ENCODE results near the gene PPIL6.
"Not testable (repeated sequence)": the region's sequence is repeated elsewhere in the genome, so short reads cannot be mapped to it uniquely, and the experiment has no call there.

PPIL6 gene

DNA sequence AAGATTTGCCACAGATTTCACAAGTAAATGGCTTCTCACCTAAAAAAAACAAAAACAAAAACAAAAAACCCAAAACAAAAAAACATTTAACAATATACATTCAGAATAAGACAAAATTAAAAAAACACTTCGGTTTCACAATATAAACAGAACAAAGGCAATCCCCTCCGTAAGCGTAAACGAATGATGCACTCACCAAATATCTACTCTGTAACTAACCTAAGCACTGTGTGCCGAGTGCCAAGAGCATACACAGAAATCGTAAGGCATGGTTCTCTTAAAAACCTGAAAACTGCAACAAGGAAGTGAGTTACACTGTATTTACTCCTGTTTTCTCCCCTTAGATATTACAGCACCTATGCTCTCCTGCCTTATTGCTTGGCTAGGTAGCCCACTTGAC, 27.3 kb upstream of the PPIL6 start:
- no peak for DNase-seq (ENCODE audit: extremely low read depth in 1 of 2, low read depth in 1 of 2)

DNA sequence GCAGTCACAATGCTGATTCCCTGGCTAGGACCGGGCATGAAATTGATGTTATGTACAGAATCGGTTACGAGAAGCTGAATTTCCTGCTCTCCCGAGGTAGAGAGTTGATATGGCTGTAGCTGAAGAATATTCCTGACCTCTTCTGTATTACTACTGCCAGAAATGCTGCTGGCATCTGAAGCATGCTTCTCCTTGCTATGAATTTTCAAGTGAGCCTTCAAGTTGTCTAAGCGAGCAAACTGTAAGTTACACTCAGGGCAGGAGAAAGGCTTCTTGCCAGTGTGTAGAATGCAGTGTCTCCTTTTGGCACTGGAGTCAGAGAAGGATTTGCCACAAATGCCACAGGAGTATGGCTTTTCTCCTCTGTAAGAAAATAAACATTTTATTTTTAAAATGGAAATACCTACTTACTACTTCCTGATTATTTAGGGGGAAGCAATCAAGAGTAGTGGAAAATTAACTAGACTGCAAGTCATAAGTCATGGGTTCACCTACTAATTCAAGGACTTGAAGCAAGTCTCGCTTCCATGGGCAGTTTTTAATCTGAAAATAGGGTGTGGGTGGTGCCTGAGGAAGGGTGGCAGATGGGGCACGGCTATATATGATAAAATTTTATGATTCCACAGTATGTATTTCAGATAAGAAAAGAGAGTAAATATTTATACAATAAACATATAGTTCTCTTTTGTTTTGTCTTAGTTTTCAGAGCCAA, 25.9 kb upstream of the PPIL6 start:
- no peak for DNase-seq (ENCODE audit: extremely low read depth in 1 of 2, low read depth in 1 of 2)

DNA sequence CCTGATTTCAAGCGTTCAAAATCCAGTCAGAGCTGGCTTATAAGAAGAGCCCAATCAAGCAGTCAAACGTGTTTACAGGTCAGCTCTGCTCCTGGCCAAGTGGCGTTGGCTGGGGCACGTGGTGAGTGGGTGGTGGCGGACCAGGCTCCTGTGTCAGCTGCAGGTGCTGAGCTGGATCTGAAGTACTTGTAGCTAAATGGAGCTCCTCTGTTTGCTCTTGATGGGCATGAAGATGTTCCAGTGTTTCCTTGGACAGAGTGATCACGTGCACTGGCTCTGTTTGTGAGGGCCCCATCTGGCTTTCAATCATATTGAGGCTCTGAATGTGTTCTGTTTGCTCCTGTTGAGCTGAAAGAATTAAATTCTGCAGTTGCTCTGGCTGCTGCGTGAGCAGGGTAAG, 25.3 kb upstream of the PPIL6 start:
- no peak for DNase-seq (ENCODE audit: extremely low read depth in 1 of 2, low read depth in 1 of 2)

DNA sequence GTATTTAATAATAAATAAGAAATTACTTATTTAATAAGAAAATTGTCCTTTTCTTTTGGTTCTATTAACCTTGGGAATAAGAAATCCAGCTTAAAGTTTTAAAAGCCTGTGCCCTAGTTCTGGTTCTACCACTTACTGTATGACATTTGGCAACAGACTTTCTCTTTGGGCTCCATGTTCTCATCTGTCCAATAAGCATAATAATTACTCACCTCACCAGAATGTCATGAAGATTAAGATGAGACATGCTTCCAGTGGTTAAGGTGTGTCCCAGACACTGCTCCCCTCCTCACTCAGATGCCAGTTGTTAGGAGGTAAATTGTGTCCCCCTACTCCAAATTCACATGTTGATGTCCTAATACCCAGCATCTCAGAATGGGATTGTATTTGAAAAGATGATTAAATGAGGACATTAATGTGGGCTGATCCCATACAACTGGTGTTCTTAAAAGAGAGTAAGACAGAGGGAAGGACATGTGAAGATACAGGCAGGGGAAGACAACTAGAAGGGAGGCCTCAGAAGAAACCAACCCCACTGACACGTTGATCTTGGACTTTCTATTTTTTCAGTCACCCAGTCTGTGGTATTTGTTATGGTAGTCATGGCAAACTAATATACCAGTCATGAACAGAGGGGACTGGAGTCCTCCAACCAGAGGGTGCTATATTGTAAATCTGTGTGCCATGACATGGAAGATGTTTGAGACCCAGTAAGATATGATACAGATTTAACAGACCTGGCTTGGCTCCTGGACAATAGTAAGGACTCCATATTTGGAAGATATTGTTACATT, 21.5 kb upstream of the PPIL6 start:
- no peak for DNase-seq (ENCODE audit: extremely low read depth in 1 of 2, low read depth in 1 of 2)

DNA sequence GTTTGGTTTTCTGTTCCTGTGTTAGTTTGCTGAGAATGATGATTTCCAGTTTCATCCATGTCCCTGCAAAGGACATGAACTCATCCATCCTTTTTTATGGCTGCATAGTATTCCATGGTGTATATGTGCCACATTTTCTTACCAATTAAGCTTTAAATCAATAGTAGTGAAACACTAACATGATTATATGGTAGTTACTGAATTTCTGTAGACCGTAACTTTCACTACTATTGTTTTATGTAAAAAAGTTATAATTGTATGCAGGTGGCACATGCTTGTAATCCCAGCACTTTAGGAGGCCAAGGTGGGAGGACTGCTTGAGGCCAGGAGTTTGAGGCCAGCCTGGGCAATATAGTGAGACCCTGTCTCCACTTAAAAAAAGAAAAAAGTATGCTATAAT, 20.8 kb upstream of the PPIL6 start:
- DNase-seq (ENCODE audit: extremely low read depth in 1 of 2, low read depth in 1 of 2): not testable (repeated sequence)

DNA sequence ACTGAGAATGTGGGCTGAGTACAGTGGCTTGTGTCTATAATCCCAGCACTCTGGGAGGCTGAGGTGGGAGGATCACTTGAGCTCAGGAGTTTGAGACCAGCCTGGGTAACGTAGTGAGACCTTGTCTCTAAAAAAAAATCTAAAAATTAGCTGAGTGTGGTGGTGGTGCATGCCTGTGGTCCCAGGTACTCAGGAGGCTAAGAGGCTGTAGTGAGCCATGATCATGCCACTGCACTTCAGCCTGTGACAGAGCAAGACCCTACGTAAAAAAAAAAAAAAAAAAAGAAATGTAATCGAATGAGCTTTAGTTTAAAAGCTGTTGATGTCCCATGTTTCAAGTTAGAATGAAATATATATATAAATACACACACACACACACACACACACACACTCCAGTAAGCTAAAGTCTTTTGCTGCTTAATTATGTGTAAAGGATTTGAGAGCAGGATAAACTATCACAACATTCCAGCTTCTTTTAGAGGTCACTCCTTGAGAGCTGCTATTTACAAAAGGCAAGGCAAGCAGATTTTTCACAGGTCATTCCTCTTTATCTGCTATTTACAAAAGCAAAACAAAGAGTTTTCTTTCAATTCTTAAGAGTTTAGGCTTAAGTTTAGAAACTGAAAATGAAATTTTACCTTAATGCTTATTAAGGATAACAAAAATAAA, 19.9 kb upstream of the PPIL6 start:
- DNase-seq (ENCODE audit: extremely low read depth in 1 of 2, low read depth in 1 of 2): no peak

DNA sequence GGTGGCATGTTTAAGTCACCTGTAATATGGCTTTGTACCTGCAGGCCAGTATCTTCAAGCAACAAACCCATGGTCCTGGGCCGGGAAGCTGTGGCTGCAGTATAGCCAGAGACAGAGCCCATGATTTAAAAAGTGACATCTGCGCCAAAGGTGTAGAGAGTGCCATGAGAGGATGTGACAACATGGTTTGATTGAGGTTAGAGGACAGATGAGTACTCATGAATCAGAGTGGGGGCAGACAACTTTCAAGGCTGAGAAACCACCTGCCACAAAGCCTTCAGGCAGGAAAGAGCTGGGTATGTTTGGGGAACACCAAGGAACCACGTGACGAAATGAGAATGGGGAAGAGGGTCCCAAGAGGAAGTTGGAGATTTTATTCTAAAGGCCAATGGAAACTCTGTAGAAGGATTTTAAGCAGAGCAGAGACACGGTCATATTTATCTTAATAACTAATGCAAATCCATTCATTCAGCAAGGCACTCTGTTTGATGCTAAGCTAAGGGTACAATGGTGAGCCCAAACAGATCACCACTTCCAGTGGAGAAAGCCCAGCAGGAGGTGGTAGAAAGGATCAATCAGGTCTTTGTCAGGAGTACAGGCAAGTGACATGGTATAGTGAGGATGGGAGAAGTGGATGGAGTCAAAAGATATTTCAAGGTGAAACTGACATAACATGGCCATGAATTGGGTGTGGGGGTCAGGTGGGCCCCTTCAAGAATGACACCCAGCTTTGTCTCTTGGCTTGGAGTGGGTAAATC, 18.5 kb upstream of the PPIL6 start:
- DNase-seq (ENCODE audit: extremely low read depth in 1 of 2, low read depth in 1 of 2): no peak

DNA sequence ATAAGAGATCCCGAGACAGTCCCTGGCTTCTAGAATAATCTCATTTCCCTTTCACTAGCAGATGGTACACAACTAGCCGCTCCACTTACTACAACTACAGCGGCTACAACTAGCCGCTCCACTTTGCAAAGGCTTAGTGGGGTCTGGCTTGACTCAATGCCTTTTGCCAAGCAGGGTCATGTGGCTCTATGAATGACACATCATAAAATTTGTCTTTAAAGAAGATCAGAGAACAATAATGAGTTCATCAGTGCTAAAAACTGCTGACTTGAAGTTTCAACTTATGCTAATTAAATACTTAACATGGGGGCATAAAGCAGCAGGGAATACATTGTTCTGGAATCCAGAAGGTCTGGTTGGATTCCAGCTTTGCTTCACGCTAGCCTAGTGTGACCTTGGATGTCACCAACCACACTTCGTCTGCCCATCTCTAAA, 17.2 kb upstream of the PPIL6 start:
- no peak for DNase-seq (ENCODE audit: extremely low read depth in 1 of 2, low read depth in 1 of 2)

DNA sequence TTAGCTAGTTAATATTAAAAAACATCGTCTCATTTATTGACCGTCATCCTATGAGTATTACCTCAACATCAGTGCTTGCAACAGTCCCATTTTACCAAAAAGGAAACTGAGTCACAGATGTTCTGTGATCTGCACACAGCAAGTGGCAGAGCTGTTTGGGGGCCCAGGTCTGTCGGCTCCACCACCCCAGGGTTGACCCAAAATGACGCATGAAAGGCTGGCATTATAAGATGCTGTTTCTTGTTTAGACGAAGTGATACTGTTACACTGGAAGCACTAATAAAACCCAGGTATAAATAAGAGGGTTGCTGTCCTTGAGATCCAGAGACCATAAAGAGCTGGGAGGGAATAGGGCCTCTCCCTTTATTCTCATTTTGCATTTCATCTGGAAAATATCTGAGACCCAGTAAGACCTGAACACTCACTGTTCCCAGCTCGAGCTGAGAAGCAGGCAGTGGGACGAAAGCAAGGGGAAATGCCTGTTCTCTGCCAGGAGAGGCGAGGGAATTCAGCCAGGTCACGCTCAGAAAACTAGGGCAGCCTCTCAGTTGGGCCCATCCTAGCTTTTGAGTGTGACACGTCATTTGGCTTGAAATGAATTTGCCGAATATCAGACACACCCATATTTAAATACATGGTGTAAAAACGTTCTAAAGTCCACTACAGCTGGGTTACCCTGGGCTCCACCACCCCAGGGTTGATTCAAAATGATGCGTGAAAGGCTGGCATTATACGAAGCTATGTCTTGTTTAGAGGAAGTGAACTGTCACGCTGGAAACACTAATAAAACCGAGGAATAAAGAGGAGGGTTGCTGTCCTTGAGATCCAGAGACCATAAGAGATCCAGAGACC, 16.5 kb upstream of the PPIL6 start:
- DNase-seq (ENCODE audit: extremely low read depth in 1 of 2, low read depth in 1 of 2): no peak

DNA sequence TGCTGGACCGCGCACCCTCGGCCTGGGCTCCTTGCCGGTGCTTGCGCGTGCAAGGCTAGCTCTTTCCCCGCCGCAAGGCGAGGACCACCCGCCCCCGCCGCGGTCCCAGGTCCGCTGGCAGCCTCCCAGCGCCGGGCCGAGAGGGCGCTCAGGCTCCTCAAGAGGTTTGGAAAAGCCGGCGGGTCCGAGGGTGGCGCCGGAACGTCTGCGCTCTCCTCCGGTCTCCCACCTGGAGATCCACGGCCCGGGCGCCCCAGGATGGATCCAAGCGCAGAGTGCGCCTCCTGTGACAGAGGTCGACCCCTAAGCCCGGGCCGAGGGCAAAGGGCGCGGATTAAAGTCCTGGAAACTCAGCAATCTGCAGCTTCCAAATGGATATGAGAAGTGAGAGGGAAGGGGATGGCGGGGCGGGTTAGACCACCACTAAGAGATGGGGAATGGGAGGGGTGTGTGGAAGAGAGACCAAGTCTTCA, 15.7 kb upstream of the PPIL6 start:
- no peak for DNase-seq (ENCODE audit: extremely low read depth in 1 of 2, low read depth in 1 of 2)

DNA sequence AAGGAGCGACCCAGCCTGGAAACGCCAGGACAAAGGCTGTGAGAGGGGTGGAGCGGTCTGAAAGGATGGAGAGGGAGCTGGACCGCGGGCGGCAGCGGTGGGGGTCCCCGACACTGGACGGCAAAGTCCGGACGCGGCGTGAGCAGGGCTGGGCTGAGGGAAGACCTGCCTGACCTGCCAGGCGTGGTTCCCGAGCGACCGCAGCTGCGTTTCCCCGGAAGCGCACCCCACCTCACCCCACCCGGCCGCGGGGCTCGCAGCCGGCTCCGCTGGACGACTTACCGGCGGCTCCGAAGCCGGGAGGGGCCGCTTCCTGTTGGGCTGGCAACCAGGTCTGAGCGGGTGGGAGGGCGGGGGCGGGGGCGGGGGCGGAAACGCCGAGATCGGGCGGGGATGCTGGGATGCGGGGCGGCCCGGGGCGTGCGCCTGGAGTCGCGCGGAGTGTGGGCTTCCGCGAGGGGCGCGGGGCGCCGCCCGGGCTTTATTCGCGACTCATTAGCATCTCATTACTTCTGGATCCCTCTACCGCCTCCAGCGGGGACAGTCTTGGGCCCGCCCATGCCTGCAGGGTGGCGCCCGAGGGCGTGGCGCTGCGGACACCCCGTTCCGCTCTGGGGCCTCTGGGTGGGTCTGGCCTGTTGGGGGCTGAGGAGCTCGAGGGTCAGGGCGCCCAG, 15.1 kb upstream of the PPIL6 start, which contains the start of gene MICAL1:
TSS of gene MICAL1 (minus strand) at position 336 of the 674 bp plus-strand sequence. CDS start 1,576 bp downstream, outside the sequence.
- DNase-seq (ENCODE audit: extremely low read depth in 1 of 2, low read depth in 1 of 2): peak; percentile 36 to 54

DNA sequence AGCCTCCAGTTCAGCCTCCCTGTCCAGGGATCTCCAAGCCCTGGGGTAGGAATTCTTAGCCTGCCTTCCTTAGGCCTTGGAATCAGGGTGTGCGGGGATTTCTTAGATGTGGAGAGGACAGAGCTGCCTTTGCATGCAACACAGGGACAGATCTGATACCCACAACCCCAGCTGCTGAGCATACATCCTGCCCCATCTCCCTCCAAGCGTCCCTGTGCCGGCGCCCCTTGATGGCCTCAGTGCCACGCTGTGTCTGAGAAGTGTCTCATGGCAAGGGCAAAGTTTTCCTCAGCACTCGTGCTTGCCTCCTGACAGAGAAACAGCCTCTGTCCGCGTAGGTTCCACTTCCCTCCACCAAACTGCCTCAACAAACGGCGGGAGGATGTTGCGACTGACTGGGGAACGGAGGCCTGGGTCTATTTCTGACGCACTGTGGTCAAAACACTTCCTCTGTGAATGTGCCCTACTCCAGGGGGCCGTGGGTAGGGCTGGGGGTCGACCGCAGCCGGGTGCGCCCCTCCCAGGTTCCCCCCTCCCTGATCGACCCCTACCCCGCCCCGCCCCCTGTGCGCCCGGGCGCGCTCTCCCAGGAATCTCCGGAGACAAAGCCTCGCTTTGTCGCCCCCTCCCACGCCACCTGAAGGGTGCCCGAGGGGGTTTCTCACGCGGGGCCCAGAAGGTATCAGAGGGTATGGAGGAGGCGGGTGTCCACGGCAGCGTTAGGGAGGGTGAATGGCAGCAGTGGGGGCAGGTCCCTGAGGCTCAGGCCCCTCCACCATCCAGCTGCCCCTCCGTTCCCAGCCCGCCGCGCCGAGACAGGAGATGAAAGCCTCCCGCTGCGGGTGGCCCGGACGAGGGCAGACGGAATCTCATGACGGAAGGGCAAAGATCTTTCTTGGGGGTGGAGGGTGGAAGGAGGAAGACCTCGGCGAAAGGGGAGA, 14.3 kb upstream of the PPIL6 start:
- peak; percentile 43 to 71 for DNase-seq (ENCODE audit: extremely low read depth in 1 of 2, low read depth in 1 of 2)

DNA sequence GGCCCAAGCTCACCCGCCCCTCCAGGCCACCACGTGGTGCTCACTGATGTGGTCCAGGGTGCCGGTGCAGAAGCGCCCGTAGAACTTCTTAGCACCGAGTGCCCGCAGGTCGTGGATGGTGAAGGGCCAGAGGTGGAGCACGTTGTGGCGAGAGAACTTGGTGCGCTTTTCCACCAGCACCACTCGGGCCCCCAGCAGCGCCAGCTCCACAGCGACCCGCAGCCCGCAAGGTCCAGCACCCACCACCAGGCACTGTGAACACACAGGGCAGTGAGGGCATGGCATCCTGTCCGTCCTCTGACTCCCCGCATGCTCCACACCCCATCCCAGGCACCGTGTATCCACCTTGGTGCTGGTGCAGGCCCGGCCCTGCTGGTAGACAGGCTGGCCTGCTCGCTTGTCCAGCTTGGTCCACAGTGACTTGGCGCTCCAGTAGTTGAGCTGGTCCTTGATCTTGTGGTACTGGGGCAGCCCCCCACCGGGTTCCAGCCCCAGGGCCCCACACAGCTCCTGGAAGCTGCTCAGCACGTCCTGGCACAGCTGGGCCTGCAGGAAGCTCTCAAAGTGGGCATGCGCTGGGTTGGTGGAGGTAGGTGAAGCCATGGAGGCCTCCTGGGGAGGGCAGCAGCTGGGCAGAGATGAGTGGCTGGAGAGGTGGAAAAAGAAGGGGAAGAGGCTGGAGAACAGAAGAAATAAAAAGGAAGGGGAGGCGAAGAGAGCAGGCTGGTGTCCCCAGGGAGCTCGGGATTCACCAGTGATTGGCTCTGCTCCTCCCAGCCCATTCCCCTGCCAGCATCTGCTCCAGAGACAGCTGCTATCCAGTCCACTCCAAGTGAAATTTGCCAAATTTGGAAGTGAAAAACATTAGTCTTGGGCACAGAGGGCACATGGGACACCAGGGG, 13.4 kb upstream of the PPIL6 start:
- no peak for DNase-seq (ENCODE audit: extremely low read depth in 1 of 2, low read depth in 1 of 2)

DNA sequence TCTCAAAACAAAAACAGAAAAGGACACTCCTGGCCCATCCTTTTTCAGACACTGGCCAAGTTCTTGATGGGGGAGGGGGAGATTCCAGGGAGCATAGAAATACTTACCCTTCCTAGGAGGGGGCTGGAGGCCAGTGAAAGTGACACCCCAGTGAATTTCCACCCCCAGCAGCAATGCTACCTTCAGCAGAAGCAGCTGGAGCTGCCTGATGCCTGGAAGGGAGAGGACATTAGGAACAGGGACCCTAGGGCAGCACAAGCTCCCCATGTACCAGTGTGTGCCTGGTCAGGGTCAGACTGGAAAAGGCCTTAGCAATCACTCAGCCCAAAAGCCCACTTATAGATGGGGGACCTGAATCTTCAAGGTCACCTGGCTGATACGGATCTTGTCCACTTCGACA, 12.7 kb upstream of the PPIL6 start:
- DNase-seq (ENCODE audit: extremely low read depth in 1 of 2, low read depth in 1 of 2): no peak

DNA sequence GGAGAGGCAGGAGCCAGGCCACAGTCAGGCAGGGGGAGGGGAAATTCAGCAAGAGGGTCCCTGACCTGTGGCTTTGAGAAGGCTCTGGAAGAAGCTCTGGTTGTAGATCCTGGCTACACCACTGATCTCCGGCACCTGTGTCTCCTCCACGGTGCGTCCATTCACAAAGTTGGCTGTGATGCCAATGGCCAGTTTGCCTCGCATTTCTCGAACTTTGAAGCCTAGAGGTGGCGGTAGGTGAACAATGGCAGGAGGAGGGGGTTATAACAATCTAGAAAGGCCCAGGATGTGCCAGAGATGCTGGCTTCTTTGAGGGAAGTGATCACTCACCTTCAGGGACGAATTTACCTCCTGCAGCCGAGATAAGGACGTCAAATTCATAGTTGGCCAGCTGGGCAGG, 11.8 kb upstream of the PPIL6 start:
- no peak for DNase-seq (ENCODE audit: extremely low read depth in 1 of 2, low read depth in 1 of 2)

DNA sequence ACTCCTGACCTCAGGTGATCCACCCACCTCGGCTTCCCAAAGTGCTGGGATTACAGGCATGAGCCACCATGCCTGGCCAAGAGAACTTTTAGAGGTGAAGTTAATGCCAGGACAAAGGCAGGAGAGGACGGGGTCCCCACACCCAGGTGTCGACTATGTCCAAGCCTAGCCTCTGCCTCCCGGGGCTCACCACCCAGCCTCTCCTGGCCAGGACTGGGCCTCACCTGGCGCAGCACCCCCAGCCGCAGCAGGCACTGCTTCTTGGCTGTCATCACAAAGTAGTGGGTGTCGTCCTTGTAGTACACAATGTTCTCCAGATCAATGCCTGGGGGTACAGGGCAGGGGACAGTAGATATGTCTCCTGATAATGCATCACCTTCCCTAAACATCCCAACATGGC, 10.9 kb upstream of the PPIL6 start:
- no peak for DNase-seq (ENCODE audit: extremely low read depth in 1 of 2, low read depth in 1 of 2)

DNA sequence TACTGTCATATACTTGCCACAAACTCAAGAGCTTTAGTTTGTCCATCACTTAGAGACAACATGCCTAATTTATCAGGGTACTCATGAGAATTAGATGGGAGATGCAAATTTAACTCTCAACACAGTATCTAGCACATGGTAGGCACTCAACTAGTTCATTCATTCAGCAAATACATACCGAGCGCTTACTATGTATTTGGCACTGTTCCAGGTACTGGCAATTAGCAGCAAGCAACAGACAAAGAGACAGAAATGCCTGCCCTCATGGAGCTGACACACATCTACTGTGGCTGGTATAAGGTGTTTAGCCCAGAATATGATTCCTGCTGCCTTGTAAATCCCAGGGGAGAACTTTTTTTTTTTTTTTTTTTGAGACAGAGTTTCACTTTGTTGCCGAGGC, 10.4 kb upstream of the PPIL6 start:
- no peak for DNase-seq (ENCODE audit: extremely low read depth in 1 of 2, low read depth in 1 of 2)

Measured in activated CD8-positive, alpha-beta memory T cell treated with anti-CD3 and anti-CD28 coated beads for 1 hour (primary cell).